ENCODE results near the gene RYR3. TPM values are rescaled to one million over a fixed set of nuclear protein-coding genes. Genes with fewer than 3 reads are reported as not detected.

RYR3 gene
- total and polyA plus RNA-seq, 7 donors: 2.5 to 159 (median 24.0) TPM

DNA sequence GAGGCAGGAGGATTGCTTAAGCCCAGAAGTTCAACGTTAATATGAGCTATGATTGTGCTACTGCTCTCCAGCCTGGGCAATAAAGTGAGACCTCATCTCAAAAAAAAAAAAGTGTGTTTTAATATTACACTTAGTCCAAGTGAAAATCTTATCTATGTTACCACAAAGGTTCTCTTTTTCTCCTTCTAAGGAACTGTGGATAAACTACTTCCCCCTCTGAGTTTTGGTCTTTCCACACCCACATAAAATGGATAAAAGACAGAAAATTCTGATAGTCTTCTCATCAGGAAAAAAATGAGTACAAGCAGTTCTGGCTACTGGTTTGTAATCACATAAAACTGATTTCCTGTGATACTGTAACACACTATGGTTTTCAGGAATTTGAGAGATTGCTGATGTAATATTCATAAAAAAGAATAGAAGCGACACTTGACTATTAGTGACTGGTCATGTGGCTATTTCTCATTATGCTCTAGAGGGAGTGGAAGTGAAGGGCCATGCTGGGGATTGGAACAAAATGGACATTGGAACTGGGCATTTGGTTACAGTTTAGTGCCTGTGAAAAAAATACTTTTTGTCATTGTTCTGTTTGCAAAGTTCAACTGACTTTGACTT is 68.2 kb downstream of the RYR3 start:
- TF ChIP-seq, protein P1, sequence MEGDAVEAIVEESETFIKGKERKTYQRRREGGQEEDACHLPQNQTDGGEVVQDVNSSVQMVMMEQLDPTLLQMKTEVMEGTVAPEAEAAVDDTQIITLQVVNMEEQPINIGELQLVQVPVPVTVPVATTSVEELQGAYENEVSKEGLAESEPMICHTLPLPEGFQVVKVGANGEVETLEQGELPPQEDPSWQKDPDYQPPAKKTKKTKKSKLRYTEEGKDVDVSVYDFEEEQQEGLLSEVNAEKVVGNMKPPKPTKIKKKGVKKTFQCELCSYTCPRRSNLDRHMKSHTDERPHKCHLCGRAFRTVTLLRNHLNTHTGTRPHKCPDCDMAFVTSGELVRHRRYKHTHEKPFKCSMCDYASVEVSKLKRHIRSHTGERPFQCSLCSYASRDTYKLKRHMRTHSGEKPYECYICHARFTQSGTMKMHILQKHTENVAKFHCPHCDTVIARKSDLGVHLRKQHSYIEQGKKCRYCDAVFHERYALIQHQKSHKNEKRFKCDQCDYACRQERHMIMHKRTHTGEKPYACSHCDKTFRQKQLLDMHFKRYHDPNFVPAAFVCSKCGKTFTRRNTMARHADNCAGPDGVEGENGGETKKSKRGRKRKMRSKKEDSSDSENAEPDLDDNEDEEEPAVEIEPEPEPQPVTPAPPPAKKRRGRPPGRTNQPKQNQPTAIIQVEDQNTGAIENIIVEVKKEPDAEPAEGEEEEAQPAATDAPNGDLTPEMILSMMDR (IDR thresholded peaks at IDR 0.05): no peak
- Histone ChIP-seq H3K4me1 (peaks cover 11% of the 10 kb centered on the region), H3K9me3 (no peaks in the 10 kb centered on the region), H3K27ac (no peak overlapping the region), H3K27me3 (ENCODE audit: insufficient read depth in 3 of 3, low read length in 2 of 3) (no peaks in the 10 kb centered on the region), H3K36me3 (ENCODE audit: insufficient read depth in 1 of 2, low read depth in 1 of 2) (no peaks in the 10 kb centered on the region), H3K4me3 (no peak overlapping the region)
- DNase-seq: no peak
- 80 to 92% (median 88%) methylated on average over 2 of the region's 2 CpGs for WGBS, 3 donors
- ATAC-seq: no peak
- intact Hi-C loops (cut with DNase I): no loop called here

DNA sequence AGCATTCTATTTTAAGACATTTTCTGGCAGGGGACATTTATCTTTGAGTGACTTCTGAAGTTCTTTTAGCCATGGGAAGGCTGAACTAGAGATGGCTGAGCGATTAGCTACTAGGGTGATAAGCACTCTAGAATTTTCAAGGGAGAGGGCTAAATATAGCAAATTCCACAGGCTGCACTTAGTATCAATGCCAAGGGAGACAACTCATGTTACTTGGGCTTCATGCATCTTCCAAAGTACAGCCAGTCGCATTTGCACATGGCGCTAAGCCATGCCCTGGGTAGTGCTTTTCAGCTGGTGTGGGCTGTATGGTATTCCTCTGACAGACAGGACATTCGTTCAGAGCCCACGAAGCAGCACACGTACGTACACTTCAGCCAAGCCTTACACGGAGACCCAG is 69.6 kb downstream of the RYR3 start:
- 33 to 57% (median 38%) methylated on average over 8 of the region's 8 CpGs for WGBS, 3 donors
- H3K27ac ChIP-seq: peak overlapping the region; percentile 57
- no peaks in the 10 kb centered on the region for H3K27me3 ChIP-seq (ENCODE audit: insufficient read depth in 3 of 3, low read length in 2 of 3)
- DNase-seq (peak; percentile 28 to 70), ATAC-seq (peak; percentile 88 to 94 (median 90))
- H3K4me1 ChIP-seq: peaks cover 11% of the 10 kb centered on the region
- no peak overlapping the region for H3K4me3 ChIP-seq
- intact Hi-C loops (cut with DNase I): no loop called here
- H3K36me3 ChIP-seq (ENCODE audit: insufficient read depth in 1 of 2, low read depth in 1 of 2): no peaks in the 10 kb centered on the region
- H3K9me3 ChIP-seq: no peaks in the 10 kb centered on the region
- TF ChIP-seq, protein P1 (IDR thresholded peaks at IDR 0.05): no peak

DNA sequence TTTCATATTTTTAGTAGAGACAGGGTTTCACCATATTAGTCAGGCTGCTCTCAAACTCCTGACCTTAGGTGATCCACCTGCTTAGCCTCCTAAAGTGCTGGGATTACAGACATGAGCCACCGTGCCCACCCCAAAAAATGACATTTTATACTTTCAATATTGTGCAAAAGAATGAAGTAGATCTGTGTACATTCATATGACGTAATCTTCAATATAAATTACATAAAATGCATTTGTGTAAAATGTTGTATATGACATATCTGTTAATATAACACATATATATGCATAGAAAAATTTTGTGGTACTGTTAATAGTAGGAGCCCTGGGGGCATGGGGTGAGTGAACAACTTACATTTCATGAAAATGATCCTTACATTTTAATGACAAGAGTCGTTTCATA is 71.7 kb downstream of the RYR3 start:
- Histone ChIP-seq H3K9me3 (no peaks in the 10 kb centered on the region), H3K4me3 (no peak overlapping the region), H3K36me3 (ENCODE audit: insufficient read depth in 1 of 2, low read depth in 1 of 2) (no peaks in the 10 kb centered on the region), H3K27me3 (ENCODE audit: insufficient read depth in 3 of 3, low read length in 2 of 3) (no peaks in the 10 kb centered on the region), H3K4me1 (peaks cover 8% of the 10 kb centered on the region), H3K27ac (no peak overlapping the region)
- no peak for DNase-seq
- intact Hi-C loops (cut with DNase I): no loop called here
- WGBS, 3 donors: 85 to 89% (median 87%) methylated on average over 3 of the region's 3 CpGs
- ATAC-seq: no peak
- TF ChIP-seq, protein P1 (IDR thresholded peaks at IDR 0.05): no peak

DNA sequence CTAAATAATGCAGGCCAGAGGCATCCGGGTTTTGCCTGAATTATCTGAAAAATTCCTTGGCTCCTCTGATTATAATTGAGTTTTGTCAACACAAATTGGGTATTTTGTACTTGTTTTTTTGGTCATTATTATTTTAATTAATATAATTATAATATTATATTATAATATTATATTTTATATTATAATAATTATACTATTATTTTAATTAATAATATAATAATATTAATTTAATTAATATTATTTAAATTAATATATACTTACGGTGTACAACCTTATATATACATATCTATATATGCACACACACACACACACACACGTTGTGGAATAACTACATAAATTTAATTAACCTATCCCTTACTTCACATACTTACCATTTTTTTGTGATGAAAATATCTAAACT is 73.5 kb downstream of the RYR3 start:
- intact Hi-C loops (cut with DNase I): no loop called here
- 87 to 88% (median 88%) methylated on average over 3 of the region's 3 CpGs for WGBS, 3 donors

More for the DNA sequence above, 73.5 kb downstream of the RYR3 start:
- Histone ChIP-seq H3K27me3 (ENCODE audit: insufficient read depth in 3 of 3, low read length in 2 of 3) (no peaks in the 10 kb centered on the region), H3K9me3 (no peaks in the 10 kb centered on the region), H3K4me3 (no peak overlapping the region), H3K4me1 (peaks cover 7% of the 10 kb centered on the region), H3K36me3 (ENCODE audit: insufficient read depth in 1 of 2, low read depth in 1 of 2) (no peaks in the 10 kb centered on the region), H3K27ac (no peak overlapping the region)
- TF ChIP-seq, protein P1 (IDR thresholded peaks at IDR 0.05): no peak
- ATAC-seq: no peak
- DNase-seq: no peak

Measured in psoas muscle (tissue), 8 donors.